ENCODE measurements around the gene OGDHL. TPM values are rescaled to one million over a fixed set of nuclear protein-coding genes. Genes with fewer than 3 reads are reported as not detected.
"Not testable (repeated sequence)": the region's sequence is repeated elsewhere in the genome, so short reads cannot be mapped to it uniquely, and the experiment has no call there.

Gene OGDHL
- total and polyA plus RNA-seq, 3 experiments from 2014 or later: 0.55 to 0.70 TPM; not detected in 1

DNA sequence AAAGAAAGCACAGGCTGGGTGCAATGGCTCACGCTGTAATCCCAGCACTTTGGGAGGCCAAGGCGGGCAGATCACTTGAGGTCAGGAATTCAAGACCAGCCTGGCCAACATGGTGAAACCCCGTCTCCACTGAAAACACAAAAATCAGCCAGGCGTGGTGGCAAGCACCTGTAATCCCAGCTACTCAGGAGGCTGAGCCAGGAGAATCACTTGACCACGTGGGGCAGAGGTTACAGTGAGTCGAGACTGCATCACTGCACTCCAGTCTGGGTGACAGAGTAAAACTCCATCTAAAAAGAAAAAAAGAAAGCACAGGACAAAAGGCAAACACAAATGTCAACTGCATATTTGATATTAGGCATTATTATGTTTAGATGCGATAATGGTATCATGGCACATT is 7.2 kb downstream of the OGDHL start:
- H3K27me3 ChIP-seq (ENCODE audit: insufficient read depth, low read length, poor library complexity, severe bottlenecking); H3K4me1 ChIP-seq (ENCODE audit: insufficient read depth, low read length); H3K4me3 Mint-ChIP-seq; H3K27ac Mint-ChIP-seq; H3K36me3 ChIP-seq (ENCODE audit: insufficient read depth, low read length); H3K36me3 Mint-ChIP-seq; H3K9me3 ChIP-seq (ENCODE audit: low read length); H3K27ac ChIP-seq (ENCODE audit: low read depth, low read length); H3K9me3 Mint-ChIP-seq; DNase-seq; H3K4me3 ChIP-seq (ENCODE audit: low read length); CTCF ChIA-PET; POLR2A ChIA-PET; H3K4me1 Mint-ChIP-seq: not testable (repeated sequence)
- H3K27me3 Mint-ChIP-seq: peaks cover 13 to 34% of the 10 kb centered on the region in 2 donors

DNA sequence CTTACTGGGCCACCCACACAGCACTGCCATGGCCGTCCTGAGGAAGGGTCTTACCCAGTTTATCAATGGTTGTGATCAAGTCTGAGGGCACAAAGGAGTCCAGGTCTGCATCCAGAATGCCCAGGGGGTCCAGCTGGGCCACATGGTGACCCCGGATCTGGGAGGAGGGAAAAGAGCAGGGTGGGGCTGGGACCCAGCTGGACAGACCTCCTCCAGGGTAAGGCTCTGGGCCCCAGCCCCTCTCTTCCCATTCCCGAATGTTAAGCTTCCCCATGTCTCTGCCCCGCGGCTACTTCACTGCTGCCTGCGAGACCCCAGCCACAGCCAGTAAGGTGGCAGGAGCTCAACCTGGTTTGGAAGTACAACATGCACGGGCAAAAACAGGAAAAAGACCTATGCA is 9.5 kb downstream of the OGDHL start:
- H3K27ac ChIP-seq (ENCODE audit: low read depth, low read length): no peak overlapping the region
- ChIA-PET POLR2A (no interaction called here), CTCF (no interaction called here)
- Mint-ChIP-seq H3K9me3 (no peaks in the 10 kb centered on the region), H3K4me1 (no peaks in the 10 kb centered on the region), H3K4me3 (no peak overlapping the region), H3K36me3 (no peaks in the 10 kb centered on the region), H3K27me3 (peaks cover 7 to 18% of the 10 kb centered on the region in 2 donors), H3K27ac (no peak overlapping the region)
- no peak for DNase-seq
- H3K36me3 ChIP-seq (ENCODE audit: insufficient read depth, low read length): no peaks in the 10 kb centered on the region
- H3K4me3 ChIP-seq (ENCODE audit: low read length): no peak overlapping the region
- H3K4me1 ChIP-seq (ENCODE audit: insufficient read depth, low read length): no peaks in the 10 kb centered on the region
- no peaks in the 10 kb centered on the region for H3K9me3 ChIP-seq (ENCODE audit: low read length)
- H3K27me3 ChIP-seq (ENCODE audit: insufficient read depth, low read length, poor library complexity, severe bottlenecking): no peaks in the 10 kb centered on the region

DNA sequence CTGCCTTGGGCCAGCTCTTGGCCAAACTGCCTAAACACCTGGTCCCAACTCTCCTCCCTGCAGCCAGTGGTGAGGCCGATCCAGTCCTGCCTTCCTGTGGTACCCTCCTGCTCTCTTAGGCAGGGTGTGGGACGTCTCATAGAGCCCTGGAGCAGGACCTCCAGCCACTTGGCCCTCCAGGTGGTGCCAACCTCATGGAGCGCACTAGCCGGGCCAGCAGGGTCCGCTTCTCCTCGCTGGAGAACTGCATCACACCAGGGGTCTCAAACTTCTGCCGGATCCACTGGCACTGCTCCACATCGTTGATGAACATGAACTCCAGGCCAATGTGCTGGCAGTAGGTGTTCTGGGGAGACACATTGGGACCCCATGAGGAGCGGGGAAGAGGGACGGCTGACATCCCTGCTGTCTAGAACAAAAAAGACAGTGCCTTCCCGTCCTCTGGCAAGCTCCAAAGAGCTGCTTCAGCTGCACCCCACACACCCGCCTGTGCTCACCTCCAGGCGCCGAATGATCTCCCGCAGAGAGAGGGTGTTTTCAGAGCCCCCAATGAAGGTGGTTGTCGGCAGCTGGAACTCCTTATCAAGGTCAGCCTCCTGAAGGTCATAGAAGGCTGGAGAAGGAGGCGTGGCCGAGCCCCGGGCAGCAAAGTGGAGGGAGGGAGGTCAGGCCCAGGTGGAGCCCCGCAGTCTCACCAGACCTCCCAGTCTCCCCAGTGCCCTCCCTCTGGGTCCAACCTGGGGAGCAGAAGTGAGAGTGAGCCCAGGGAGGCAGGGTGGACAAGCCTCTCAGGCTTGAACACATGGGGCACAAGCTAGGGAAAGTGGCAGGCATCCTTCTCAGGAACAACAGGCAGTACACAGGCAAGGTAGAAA is 10.2 kb downstream of the OGDHL start:
- no peak for DNase-seq
- no peak overlapping the region for H3K27ac Mint-ChIP-seq
- CTCF ChIA-PET: no interaction called here
- H3K27ac ChIP-seq (ENCODE audit: low read depth, low read length): no peak overlapping the region
- H3K4me1 ChIP-seq (ENCODE audit: insufficient read depth, low read length): no peaks in the 10 kb centered on the region
- no peaks in the 10 kb centered on the region for H3K9me3 ChIP-seq (ENCODE audit: low read length)
- H3K36me3 ChIP-seq (ENCODE audit: insufficient read depth, low read length): no peaks in the 10 kb centered on the region
- peaks cover 5 to 15% of the 10 kb centered on the region in 2 donors for H3K27me3 Mint-ChIP-seq
- H3K4me3 ChIP-seq (ENCODE audit: low read length): no peak overlapping the region
- no peaks in the 10 kb centered on the region for H3K4me1 Mint-ChIP-seq
- no peak overlapping the region for H3K4me3 Mint-ChIP-seq
- H3K36me3 Mint-ChIP-seq: no peaks in the 10 kb centered on the region
- no peaks in the 10 kb centered on the region for H3K27me3 ChIP-seq (ENCODE audit: insufficient read depth, low read length, poor library complexity, severe bottlenecking)
- POLR2A ChIA-PET: no interaction called here
- no peaks in the 10 kb centered on the region for H3K9me3 Mint-ChIP-seq

DNA sequence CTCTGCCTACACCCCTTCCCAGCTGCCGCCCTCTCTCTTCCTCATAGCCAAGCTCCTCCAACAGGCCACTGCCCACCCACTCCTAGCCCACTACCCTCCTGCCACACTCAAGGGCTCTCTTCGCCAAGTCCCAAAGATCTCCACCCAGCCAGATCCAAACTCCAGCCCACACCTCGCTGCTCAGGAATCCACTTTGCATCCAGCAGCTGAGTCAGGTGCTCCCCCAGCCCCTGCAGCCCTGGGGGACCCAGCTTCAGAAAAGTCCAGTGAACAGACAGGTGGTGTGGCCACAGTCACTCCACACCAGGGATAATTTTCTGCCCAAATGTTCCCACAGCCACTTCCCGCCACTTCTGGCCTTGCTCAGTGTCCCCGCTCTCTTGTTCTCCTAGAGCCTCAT is 10.9 kb downstream of the OGDHL start:
- POLR2A ChIA-PET: no interaction called here
- Histone ChIP-seq H3K27ac (ENCODE audit: low read depth, low read length) (no peak overlapping the region), H3K4me1 (ENCODE audit: insufficient read depth, low read length) (no peaks in the 10 kb centered on the region), H3K4me3 (ENCODE audit: low read length) (no peak overlapping the region), H3K36me3 (ENCODE audit: insufficient read depth, low read length) (no peaks in the 10 kb centered on the region), H3K27me3 (ENCODE audit: insufficient read depth, low read length, poor library complexity, severe bottlenecking) (no peaks in the 10 kb centered on the region), H3K9me3 (ENCODE audit: low read length) (no peaks in the 10 kb centered on the region)
- peaks cover 5 to 15% of the 10 kb centered on the region in 2 donors for H3K27me3 Mint-ChIP-seq
- CTCF ChIA-PET: no interaction called here
- H3K4me1 Mint-ChIP-seq: no peaks in the 10 kb centered on the region
- no peaks in the 10 kb centered on the region for H3K9me3 Mint-ChIP-seq
- no peak overlapping the region for H3K4me3 Mint-ChIP-seq
- no peak for DNase-seq
- H3K36me3 Mint-ChIP-seq: no peaks in the 10 kb centered on the region
- no peak overlapping the region for H3K27ac Mint-ChIP-seq

DNA sequence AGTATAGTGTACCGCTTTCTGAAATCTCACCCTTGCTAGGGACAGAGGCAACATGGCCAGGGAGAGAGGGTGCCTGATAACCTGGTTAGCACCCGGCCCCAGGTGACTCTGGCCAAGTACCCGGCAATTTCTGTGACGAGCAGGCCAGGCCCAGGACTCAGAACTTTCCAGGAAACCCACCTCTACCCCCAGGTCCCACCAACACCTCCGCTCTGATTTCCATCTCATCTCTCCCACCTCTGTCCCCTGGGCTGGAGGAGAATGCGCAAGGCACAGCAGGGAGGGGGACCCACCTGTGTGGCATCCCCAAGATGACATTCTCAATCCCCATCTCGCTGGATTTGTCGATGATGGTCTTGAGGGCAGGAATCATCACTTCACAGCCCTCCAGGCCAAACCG is 11.6 kb downstream of the OGDHL start:
- no peak for DNase-seq
- Histone ChIP-seq H3K4me1 (ENCODE audit: insufficient read depth, low read length) (no peaks in the 10 kb centered on the region), H3K27ac (ENCODE audit: low read depth, low read length) (no peak overlapping the region), H3K36me3 (ENCODE audit: insufficient read depth, low read length) (no peaks in the 10 kb centered on the region), H3K9me3 (ENCODE audit: low read length) (no peaks in the 10 kb centered on the region), H3K27me3 (ENCODE audit: insufficient read depth, low read length, poor library complexity, severe bottlenecking) (no peaks in the 10 kb centered on the region), H3K4me3 (ENCODE audit: low read length) (no peak overlapping the region)
- Mint-ChIP-seq H3K4me1 (no peaks in the 10 kb centered on the region), H3K4me3 (no peak overlapping the region), H3K27ac (no peak overlapping the region), H3K9me3 (no peaks in the 10 kb centered on the region), H3K27me3 (peaks cover 8 to 15% of the 10 kb centered on the region in 2 donors), H3K36me3 (no peaks in the 10 kb centered on the region)
- POLR2A ChIA-PET: no interaction called here
- CTCF ChIA-PET: no interaction called here

DNA sequence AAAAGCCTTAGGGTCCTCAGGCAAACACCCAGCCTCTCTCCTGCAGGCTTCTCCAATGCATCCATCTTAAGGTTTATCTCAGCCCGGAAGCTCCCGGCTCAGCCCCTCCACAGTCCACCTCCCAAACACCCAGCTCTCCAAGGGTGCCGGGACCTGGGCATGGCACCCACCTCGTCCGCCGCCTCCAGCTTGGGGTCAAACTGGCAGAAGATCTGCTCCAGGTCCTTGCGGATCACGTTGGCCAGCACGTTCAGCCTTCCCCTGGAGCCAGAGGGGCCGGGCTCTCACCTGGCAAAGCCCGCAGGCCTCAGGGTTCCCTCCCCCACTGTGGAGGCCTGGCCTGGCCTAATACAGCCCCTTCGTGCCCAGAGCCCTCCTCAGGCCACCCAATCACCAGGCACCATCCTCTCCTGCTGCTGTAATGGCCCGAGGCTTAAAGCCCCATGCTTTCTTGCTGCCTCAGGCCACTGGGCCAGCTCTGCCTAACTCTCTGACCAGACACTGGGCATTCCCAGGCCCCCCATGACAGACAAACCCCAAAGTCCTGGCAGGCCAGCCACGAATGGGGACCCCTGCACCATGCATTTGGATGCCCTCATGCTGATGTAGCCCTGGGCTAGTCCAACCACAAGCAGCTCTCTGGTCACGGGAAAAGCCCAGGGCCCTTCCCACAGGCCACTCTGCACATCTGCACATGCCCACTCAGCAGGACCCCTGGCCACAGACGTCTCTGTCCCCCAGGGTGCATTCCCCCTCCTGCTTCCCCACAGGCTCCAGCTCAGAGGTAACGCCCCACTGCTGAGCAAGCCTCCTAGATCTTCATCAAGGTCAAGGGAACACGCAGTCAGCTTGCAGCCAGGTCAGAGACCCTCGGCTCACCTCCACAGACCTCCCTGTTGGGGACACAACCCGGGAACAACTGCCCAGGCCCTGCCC is 12.3 kb downstream of the OGDHL start:
- Histone ChIP-seq H3K9me3 (ENCODE audit: low read length) (no peaks in the 10 kb centered on the region), H3K36me3 (ENCODE audit: insufficient read depth, low read length) (no peaks in the 10 kb centered on the region), H3K4me3 (ENCODE audit: low read length) (no peak overlapping the region), H3K4me1 (ENCODE audit: insufficient read depth, low read length) (no peaks in the 10 kb centered on the region), H3K27ac (ENCODE audit: low read depth, low read length) (no peak overlapping the region), H3K27me3 (ENCODE audit: insufficient read depth, low read length, poor library complexity, severe bottlenecking) (no peaks in the 10 kb centered on the region)
- no peak overlapping the region for H3K27ac Mint-ChIP-seq
- CTCF ChIA-PET: no interaction called here
- peaks cover 8 to 15% of the 10 kb centered on the region in 2 donors for H3K27me3 Mint-ChIP-seq
- no peaks in the 10 kb centered on the region for H3K36me3 Mint-ChIP-seq
- no peak overlapping the region for H3K4me3 Mint-ChIP-seq
- POLR2A ChIA-PET: no interaction called here
- no peaks in the 10 kb centered on the region for H3K4me1 Mint-ChIP-seq
- no peaks in the 10 kb centered on the region for H3K9me3 Mint-ChIP-seq
- no peak for DNase-seq

DNA sequence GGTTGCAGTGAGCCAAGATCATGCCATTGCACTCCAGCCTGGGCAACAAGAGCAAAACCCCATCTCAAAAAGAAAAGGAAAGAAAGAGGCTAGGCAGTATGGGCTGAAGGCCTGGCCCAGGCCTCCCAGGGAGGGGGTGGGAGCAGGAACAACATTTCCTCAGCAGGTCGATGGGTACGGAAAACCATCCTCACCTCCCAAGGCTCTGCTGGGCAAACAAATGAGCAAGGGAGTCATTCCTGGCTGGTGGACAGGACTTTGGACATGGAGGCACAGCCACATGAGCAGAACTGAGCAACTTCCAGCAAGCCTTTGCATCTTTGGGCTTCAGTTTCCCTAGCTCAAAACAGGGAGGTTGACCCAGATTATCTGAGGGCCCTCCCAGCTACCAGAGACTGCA is 13.0 kb downstream of the OGDHL start:
- no peaks in the 10 kb centered on the region for H3K36me3 ChIP-seq (ENCODE audit: insufficient read depth, low read length)
- H3K27ac ChIP-seq (ENCODE audit: low read depth, low read length): no peak overlapping the region
- Mint-ChIP-seq H3K27ac (no peak overlapping the region), H3K4me1 (no peaks in the 10 kb centered on the region), H3K27me3 (peaks cover 8 to 15% of the 10 kb centered on the region in 2 donors), H3K36me3 (no peaks in the 10 kb centered on the region), H3K4me3 (no peak overlapping the region), H3K9me3 (no peaks in the 10 kb centered on the region)
- ChIA-PET CTCF (no interaction called here), POLR2A (no interaction called here)
- no peaks in the 10 kb centered on the region for H3K27me3 ChIP-seq (ENCODE audit: insufficient read depth, low read length, poor library complexity, severe bottlenecking)
- H3K4me1 ChIP-seq (ENCODE audit: insufficient read depth, low read length): no peaks in the 10 kb centered on the region
- no peaks in the 10 kb centered on the region for H3K9me3 ChIP-seq (ENCODE audit: low read length)
- DNase-seq: no peak
- no peak overlapping the region for H3K4me3 ChIP-seq (ENCODE audit: low read length)

DNA sequence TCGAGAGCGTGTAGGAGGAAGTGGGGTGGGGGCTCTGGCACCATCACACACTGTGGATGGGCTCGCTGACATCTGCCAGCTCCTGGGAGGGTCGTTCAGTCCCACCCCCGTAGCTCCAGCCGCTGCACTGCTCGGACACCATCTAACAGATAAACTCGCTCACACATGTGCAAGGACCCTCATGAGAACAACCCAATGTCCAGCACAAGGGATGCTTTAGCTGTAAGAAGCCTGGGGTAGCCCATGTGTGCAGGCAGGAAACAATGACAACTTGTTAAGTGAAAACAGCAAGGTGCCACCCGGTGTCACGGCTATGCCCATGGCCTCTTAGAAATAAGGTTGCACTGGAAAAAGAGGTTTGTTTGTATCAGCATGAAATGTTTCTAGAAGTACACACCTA is 14.1 kb downstream of the OGDHL start:
- ChIA-PET POLR2A (no interaction called here), CTCF (no interaction called here)
- H3K36me3 ChIP-seq (ENCODE audit: insufficient read depth, low read length): no peaks in the 10 kb centered on the region
- H3K27ac ChIP-seq (ENCODE audit: low read depth, low read length): no peak overlapping the region
- no peaks in the 10 kb centered on the region for H3K9me3 ChIP-seq (ENCODE audit: low read length)
- Mint-ChIP-seq H3K4me1 (no peaks in the 10 kb centered on the region), H3K27ac (no peak overlapping the region), H3K9me3 (no peaks in the 10 kb centered on the region), H3K36me3 (no peaks in the 10 kb centered on the region), H3K4me3 (no peak overlapping the region), H3K27me3 (peaks cover 8 to 13% of the 10 kb centered on the region in 2 donors)
- no peaks in the 10 kb centered on the region for H3K27me3 ChIP-seq (ENCODE audit: insufficient read depth, low read length, poor library complexity, severe bottlenecking)
- H3K4me3 ChIP-seq (ENCODE audit: low read length): no peak overlapping the region
- no peaks in the 10 kb centered on the region for H3K4me1 ChIP-seq (ENCODE audit: insufficient read depth, low read length)
- no peak for DNase-seq
